Stimulated activated naive CD8-positive, alpha-beta T cell treated with anti-CD3 and anti-CD28 coated beads, Interleukin-15, Interleukin-2, amounts not matched to agents 100 ng/mL and 50 ng/mL, for 24 hours (primary cell): ENCODE results near the gene UBR2.
"Not testable (repeated sequence)": the region's sequence is repeated elsewhere in the genome, so short reads cannot be mapped to it uniquely, and the experiment has no call there.

Experiments
- H3K27ac Mint-ChIP-seq: one replicate; pipeline ENCODE4 v1.8.0; 2021; ENCODE audit warnings: mild to moderate bottlenecking, mixed read lengths
- H3K27me3 Mint-ChIP-seq: one replicate; pipeline ENCODE4 v1.8.0; 2021; ENCODE audit warnings: mixed read lengths
- H3K36me3 Mint-ChIP-seq: one replicate; pipeline ENCODE4 v1.8.0; 2021; ENCODE audit warnings: low read depth, mixed read lengths
- H3K4me1 Mint-ChIP-seq: one replicate; pipeline ENCODE4 v1.8.0; 2021; ENCODE audit warnings: low read depth, mixed read lengths
- H3K4me3 Mint-ChIP-seq: one replicate; pipeline ENCODE4 v1.8.0; 2021; ENCODE audit warnings: mild to moderate bottlenecking, mixed read lengths
- H3K9me3 Mint-ChIP-seq: one replicate; pipeline ENCODE4 v1.8.0; 2021; ENCODE audit warnings: mixed read lengths

Gene UBR2

GRCh38 chr6:42708096-42708495 is 144.3 kb downstream of the UBR2 start:
- Mint-ChIP-seq H3K36me3 (no peaks in the 10 kb centered on the region), H3K27me3 (no peaks in the 10 kb centered on the region), H3K4me1 (peaks cover 3% of the 10 kb centered on the region), H3K9me3 (peaks cover 7% of the 10 kb centered on the region), H3K4me3 (no peak overlapping the region), H3K27ac (no peak overlapping the region)

DNA sequence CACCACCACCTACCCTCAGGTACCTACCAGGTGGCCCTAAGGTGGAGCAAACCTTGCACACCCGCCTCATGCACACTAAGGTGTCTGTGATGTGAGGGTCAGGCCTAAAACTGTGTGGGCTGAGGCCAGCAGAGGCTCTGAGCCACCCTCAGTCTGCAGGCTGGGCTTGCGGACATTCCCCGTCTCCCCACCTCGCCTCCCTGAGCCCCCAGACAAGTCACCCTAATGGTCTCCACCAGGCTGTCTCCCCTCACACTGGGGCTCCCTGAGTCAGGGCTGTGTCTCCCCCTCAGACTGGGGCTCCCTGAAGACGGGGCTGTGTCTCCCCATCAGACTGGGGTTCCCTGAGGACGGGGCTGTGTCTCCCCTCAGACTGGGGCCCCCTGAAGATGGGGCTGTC is 146.0 kb downstream of the UBR2 start:
- Mint-ChIP-seq H3K27ac (no peak overlapping the region), H3K4me1 (peaks cover 3% of the 10 kb centered on the region), H3K4me3 (no peak overlapping the region), H3K9me3 (peaks cover 7% of the 10 kb centered on the region), H3K36me3 (no peaks in the 10 kb centered on the region), H3K27me3 (no peaks in the 10 kb centered on the region)

GRCh38 chr6:42710316-42710715 is 146.5 kb downstream of the UBR2 start:
- no peaks in the 10 kb centered on the region for H3K36me3 Mint-ChIP-seq
- peaks cover 7% of the 10 kb centered on the region for H3K9me3 Mint-ChIP-seq
- peaks cover 3% of the 10 kb centered on the region for H3K4me1 Mint-ChIP-seq
- H3K4me3 Mint-ChIP-seq, result no peak overlapping the region
- H3K27me3 Mint-ChIP-seq, result no peaks in the 10 kb centered on the region
- H3K27ac Mint-ChIP-seq, result no peak overlapping the region

GRCh38 chr6:42711930-42712329 is 148.1 kb downstream of the UBR2 start:
- H3K27me3 Mint-ChIP-seq, result no peaks in the 10 kb centered on the region
- H3K36me3 Mint-ChIP-seq, result no peaks in the 10 kb centered on the region
- H3K4me3 Mint-ChIP-seq, result no peak overlapping the region
- H3K9me3 Mint-ChIP-seq, result peaks cover 7% of the 10 kb centered on the region
- H3K27ac Mint-ChIP-seq, result no peak overlapping the region
- peaks cover 3% of the 10 kb centered on the region for H3K4me1 Mint-ChIP-seq

- H3K4me1 Mint-ChIP-seq, result peaks cover 3% of the 10 kb centered on the region
- no peak overlapping the region for H3K4me3 Mint-ChIP-seq
- H3K9me3 Mint-ChIP-seq, result peaks cover 7% of the 10 kb centered on the region
- H3K27me3 Mint-ChIP-seq, result no peaks in the 10 kb centered on the region
- no peak overlapping the region for H3K27ac Mint-ChIP-seq
- no peaks in the 10 kb centered on the region for H3K36me3 Mint-ChIP-seq
Observed at GRCh38 chr6:42714098-42714761, 150.4 kb downstream of the UBR2 start.

DNA sequence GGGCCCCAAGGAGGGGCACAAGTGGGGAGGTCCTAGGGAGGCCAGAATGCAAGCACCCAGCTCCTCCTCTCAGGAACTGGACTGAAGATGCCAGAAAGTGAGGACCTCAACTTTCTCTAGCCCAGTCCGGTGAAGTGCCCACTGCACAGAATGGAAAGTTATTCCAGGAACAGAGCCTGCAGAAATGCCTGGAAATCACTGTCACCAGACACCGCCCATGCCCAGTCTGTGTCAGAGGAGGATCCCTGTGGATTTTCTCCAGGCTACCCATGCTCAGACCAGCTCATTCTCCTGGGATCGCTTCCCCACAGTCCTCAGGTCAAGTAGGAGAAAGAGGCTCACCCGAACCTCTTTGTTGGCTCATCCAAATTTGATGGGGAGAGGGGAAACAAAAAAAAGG is 152.0 kb downstream of the UBR2 start:
- Mint-ChIP-seq H3K36me3 (no peaks in the 10 kb centered on the region), H3K27ac (no peak overlapping the region), H3K4me1 (no peaks in the 10 kb centered on the region), H3K9me3 (peaks cover 7% of the 10 kb centered on the region), H3K27me3 (no peaks in the 10 kb centered on the region), H3K4me3 (no peak overlapping the region)

DNA sequence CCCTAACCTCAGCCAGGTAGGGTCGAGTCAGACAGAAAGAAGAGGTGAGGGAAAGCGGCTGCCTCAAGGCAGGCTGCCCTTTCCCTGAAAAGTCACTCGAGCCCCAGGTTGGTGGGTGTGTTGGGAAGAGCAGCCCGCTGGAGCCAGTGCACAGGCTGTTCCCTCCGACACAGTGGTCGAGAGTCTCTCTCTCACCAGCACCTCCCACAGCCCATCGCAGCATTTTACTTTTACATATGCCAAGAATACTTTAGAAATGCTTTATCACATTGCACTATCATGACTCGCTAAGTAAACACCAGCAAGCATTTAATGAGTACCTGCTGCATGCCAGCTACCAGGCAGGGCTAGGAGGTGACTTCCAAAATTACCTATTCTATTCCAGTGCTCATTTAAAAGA is 156.9 kb downstream of the UBR2 start:
- H3K36me3 Mint-ChIP-seq, result no peaks in the 10 kb centered on the region
- peaks cover under 1% of the 10 kb centered on the region for H3K4me1 Mint-ChIP-seq
- no peak overlapping the region for H3K27ac Mint-ChIP-seq
- H3K9me3 Mint-ChIP-seq, result no peaks in the 10 kb centered on the region
- no peak overlapping the region for H3K4me3 Mint-ChIP-seq
- no peaks in the 10 kb centered on the region for H3K27me3 Mint-ChIP-seq

- H3K4me1 Mint-ChIP-seq, result peaks cover 18% of the 10 kb centered on the region
- no peaks in the 10 kb centered on the region for H3K9me3 Mint-ChIP-seq
- H3K27me3 Mint-ChIP-seq, result no peaks in the 10 kb centered on the region
- H3K4me3 Mint-ChIP-seq, result no peak within 1 kb of the TSS
- H3K27ac Mint-ChIP-seq, result no peak within 1 kb of the TSS
- H3K36me3 Mint-ChIP-seq, result no peaks in the 10 kb centered on the region
Observed at GRCh38 chr6:42722497-42722896, 158.7 kb downstream of the UBR2 start, which contains the start of gene PRPH2. TSS of gene PRPH2 (minus strand) at chr6:42722597. CDS start at chr6:42722334, 263 bp downstream.

- Mint-ChIP-seq H3K4me3 (no peak overlapping the region), H3K27me3 (no peaks in the 10 kb centered on the region), H3K9me3 (no peaks in the 10 kb centered on the region), H3K4me1 (peaks cover 20% of the 10 kb centered on the region), H3K27ac (no peak overlapping the region), H3K36me3 (no peaks in the 10 kb centered on the region)
Observed at GRCh38 chr6:42724825-42725224, 161.0 kb downstream of the UBR2 start.

DNA sequence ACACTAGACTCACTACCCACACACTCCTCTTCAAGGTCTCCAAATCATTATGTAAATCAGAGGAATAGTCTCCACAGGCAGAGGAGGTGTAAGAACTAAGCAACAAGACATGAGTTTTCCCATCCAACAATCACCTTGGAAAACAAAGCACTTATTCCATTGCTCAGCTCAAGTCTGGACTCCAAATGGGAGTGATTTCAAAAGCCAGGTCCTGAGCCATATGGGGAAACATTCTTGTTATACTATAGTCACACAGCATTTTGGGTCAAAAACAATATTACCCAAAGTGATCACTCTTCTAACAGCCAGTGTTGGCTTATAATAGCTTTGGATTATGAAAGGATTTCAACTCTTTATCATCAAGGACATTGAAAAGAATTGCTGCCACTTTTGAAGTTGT is 162.2 kb downstream of the UBR2 start:
- peaks cover 20% of the 10 kb centered on the region for H3K4me1 Mint-ChIP-seq
- H3K27me3 Mint-ChIP-seq, result no peaks in the 10 kb centered on the region
- peak overlapping the region; percentile 96 for H3K27ac Mint-ChIP-seq
- H3K36me3 Mint-ChIP-seq, result no peaks in the 10 kb centered on the region
- H3K9me3 Mint-ChIP-seq, result no peaks in the 10 kb centered on the region
- H3K4me3 Mint-ChIP-seq, result peak overlapping the region; percentile 82

- H3K4me3 Mint-ChIP-seq, result peak overlapping the region; percentile 82
- H3K27me3 Mint-ChIP-seq, result no peaks in the 10 kb centered on the region
- H3K9me3 Mint-ChIP-seq, result no peaks in the 10 kb centered on the region
- no peaks in the 10 kb centered on the region for H3K36me3 Mint-ChIP-seq
- peaks cover 20% of the 10 kb centered on the region for H3K4me1 Mint-ChIP-seq
- peak overlapping the region; percentile 96 for H3K27ac Mint-ChIP-seq
Observed at GRCh38 chr6:42726485-42727086, 162.8 kb downstream of the UBR2 start.

DNA sequence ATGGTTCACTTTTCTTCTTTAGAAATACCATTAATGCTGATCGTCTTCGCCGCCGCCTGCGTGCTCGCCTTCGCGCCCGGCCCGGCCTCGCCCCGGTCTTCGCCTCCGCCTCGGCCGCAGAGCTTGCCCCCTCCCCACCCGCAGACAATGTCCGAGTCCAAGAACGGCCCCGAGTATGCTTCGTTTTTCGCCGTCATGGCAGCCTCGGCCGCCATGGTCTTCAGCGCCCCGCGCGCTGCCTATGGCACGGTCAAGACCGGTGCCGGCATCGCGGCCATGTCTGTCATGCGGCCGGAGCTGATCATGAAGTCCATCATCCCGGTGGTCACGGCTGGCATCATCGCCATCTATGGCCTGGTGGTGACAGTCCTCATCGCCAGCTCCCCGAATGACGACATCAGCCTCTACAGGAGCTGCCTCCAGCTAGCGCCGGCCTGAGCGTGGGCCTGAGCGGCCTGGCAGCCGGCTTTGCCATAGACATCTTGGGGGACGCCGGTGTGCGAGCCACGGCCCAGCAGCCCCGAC is 163.3 kb downstream of the UBR2 start:
- Mint-ChIP-seq H3K4me3 (peak overlapping the region; percentile 82), H3K27me3 (no peaks in the 10 kb centered on the region), H3K27ac (peak overlapping the region; percentile 96), H3K4me1 (peaks cover 20% of the 10 kb centered on the region), H3K9me3 (no peaks in the 10 kb centered on the region), H3K36me3 (no peaks in the 10 kb centered on the region)

- no peaks in the 10 kb centered on the region for H3K36me3 Mint-ChIP-seq
- peaks cover 20% of the 10 kb centered on the region for H3K4me1 Mint-ChIP-seq
- H3K9me3 Mint-ChIP-seq, result no peaks in the 10 kb centered on the region
- H3K27me3 Mint-ChIP-seq, result no peaks in the 10 kb centered on the region
- H3K4me3 Mint-ChIP-seq, result peak overlapping the region; percentile 4
- peak overlapping the region; percentile 78 for H3K27ac Mint-ChIP-seq
Observed at GRCh38 chr6:42727627-42728026, 163.8 kb downstream of the UBR2 start.

DNA sequence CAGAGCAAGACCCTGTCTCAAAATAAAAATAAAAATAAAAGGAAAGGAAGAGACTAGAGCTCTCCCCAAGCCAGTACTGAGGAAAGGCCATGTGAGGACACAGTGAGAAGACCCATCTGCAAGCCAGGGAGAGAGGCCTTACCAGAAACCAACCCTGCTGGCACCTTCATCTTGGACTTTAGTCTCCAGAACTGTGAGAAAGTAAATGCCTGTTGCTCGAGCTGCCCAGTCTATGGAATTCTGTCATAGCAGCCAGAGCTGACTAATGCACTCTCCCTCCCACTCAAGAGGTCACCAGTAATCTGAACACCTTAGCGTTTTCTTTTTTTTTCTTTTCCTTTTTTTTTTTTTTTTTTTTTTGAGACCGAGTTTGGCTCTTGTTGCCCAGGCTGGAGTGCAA is 165.9 kb downstream of the UBR2 start:
- no peaks in the 10 kb centered on the region for H3K9me3 Mint-ChIP-seq
- H3K27ac Mint-ChIP-seq, result no peak overlapping the region
- H3K27me3 Mint-ChIP-seq, result no peaks in the 10 kb centered on the region

DNA sequence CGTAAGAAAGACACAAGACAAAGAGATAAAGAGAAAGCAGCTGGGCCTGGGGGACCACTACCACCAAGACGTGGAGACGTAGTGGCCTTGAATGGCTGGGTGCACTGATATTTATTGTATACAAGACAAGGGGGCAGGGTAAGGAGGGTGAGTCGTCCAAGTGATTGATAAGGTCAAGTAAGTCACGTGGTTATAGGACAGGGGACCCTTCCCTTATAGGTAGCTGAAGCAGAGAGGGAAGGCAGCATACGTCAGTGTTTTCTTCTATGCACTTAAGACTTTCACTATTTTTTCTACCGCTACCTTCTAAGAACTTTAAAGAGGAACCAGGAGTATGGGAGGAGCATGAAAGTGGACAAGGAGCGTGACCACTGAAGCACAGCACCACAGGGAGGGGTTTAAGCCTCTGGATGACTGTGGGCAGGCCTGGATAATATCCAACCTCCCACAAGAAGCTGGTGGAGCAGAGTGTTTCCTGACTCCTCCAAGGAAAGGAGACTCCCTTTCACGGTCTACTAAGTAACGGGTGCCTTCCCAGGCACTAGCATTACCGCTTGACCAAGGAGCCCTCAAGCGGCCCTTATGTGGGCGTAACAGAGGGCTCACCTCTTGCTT is 170.1 kb downstream of the UBR2 start:
- not testable (repeated sequence) for H3K36me3 Mint-ChIP-seq, H3K27ac Mint-ChIP-seq, H3K4me1 Mint-ChIP-seq

More for the DNA sequence above, 165.9 kb downstream of the UBR2 start:
- Mint-ChIP-seq H3K4me3 (no peak overlapping the region), H3K36me3 (no peaks in the 10 kb centered on the region), H3K4me1 (peaks cover 20% of the 10 kb centered on the region)

More for the DNA sequence above, 170.1 kb downstream of the UBR2 start:
- not testable (repeated sequence) for H3K27me3 Mint-ChIP-seq, H3K9me3 Mint-ChIP-seq, H3K4me3 Mint-ChIP-seq
